DMS79 treated with DMSO at 0.1 percent for 48 hours (cell line): Measurements from ENCODE around the gene TUT1.
"Not testable (repeated sequence)": the region's sequence is repeated elsewhere in the genome, so short reads cannot be mapped to it uniquely, and the experiment has no call there.

ENCODE experiments used
- DNase-seq: peaks from one replicate; lab custom pipeline; 2025; lab: John Stamatoyannopoulos, UW

The TUT1 gene

DNA sequence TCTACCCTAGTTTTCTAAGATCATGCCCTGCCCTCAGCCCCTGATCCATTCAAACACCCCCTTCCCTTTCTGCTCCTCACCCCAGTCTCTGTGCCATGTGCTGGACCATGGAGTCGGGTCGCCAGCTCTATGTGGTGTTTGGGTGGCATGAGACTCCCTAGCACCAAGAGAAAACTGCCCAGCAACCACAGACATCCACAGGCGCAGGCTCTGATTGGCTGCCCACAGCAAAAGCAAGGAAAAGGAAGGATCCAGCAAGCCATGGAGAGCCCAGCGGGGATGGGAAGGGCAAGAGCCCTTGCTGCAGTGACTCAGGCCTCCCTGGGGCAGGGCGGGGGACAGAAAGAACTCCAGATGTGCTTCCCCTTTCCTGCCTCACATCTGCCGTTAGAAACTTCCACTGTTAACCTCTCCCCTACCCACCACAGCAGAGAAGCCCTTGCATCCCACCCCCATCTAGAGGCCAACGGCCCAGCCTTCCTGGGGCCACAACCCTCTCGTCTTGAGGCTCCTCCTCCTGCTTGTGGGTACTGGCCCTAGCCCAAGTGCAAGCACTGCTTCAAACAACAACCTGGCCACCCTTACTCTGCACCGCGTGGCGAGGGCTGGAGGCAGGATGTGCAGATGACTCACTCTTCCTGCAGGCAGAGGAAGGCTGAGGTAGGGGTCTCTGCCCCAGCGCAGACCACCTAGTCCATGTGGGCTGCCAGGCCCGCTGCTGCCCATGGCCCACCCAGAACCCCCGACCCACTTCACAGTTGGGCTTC lies 35.0 kb downstream of the TUT1 start:
- DNase-seq, result peak; percentile 36

DNA sequence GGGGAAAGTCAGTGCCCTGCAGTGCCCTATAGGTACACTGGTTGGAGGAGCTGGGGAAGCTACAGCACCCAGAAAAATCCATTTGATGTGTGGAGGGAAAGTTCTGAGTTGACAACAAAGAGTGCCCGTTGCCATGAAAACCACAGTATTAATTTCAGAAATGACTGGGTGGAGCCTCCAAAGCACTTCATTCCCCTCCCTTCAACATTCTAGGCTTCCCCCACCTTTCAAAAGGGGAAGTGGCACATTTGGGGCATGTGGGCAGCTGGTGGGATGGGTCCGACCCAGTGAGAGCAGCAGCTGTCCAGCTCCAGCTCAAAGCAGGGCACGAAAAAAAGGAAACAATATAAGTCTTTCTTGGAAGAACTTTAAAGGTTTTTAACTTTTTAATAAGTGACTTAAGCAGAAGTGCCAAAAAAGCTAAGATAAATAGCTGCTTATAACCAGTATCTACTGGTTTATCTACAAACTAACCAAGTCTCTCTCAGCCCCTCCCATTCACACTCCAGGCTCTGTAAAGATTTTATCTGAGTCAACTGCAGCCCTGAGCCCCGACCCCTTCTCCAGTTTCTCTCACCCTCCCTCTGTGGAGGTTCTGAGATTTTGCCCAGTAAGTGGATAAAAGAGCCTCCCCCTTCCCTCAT lies 35.7 kb downstream of the TUT1 start:
- DNase-seq, result no peak

DNA sequence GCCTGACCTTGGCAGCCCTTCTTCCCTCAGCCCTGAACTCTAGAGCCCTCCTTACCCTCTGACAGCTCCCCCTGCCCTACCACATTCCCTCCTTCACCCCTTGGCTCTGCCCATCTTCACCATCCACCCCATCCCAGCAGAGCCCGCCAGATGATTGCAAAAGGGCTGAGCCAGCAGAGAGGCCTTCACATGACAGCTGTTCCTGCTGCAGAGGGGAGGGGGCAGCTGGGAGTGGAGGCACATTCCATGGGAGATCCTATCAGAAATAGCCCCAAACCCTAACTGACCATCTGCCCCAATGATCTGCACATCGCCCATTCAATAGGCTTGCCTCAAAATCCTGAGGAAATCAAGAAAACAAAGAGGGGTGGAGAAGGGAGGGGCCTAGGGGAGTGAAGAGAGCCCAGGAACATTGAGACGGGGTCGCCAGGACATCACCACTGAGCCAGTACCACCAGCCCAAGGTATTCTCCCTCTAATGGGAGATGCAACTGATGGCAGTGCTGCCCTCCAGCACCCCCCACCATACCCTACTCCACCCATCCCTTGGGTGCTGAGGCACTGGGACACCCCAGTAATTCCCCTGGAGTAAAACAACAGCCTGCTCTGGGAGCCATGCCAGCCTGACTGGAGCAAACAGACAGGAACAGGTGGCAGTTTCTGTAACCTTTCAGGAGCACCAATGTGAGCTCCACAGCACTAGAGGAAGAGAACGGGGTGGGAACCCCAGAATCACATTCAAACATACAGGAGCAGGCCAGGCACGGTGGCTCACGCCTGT lies 36.7 kb downstream of the TUT1 start:
- DNase-seq, result no peak

DNA sequence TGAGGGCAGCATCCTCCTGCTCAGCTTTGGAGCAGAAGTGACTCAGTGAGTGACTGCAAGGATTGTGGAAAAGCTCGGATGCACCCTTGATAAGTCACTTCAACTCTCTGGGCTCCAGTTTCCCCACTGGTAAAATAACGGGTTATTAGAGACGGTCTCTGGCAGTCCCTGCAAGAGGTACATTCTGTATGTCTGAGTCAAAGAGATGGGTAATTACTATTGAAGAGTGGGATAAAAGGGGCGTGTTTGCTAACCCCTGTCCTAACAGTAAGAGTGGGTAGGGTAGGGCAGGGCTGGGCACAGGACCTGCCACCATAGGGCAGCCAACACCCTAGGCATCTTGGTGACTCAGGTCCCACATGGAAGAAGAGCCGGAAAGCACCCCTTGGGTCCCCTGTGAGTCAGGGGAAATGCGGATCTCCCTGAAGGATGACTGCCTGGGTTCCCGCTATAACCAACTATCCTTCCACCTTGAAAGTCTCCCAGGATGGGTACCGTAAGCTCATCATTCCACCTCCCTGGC lies 37.4 kb downstream of the TUT1 start:
- no peak for DNase-seq

DNA sequence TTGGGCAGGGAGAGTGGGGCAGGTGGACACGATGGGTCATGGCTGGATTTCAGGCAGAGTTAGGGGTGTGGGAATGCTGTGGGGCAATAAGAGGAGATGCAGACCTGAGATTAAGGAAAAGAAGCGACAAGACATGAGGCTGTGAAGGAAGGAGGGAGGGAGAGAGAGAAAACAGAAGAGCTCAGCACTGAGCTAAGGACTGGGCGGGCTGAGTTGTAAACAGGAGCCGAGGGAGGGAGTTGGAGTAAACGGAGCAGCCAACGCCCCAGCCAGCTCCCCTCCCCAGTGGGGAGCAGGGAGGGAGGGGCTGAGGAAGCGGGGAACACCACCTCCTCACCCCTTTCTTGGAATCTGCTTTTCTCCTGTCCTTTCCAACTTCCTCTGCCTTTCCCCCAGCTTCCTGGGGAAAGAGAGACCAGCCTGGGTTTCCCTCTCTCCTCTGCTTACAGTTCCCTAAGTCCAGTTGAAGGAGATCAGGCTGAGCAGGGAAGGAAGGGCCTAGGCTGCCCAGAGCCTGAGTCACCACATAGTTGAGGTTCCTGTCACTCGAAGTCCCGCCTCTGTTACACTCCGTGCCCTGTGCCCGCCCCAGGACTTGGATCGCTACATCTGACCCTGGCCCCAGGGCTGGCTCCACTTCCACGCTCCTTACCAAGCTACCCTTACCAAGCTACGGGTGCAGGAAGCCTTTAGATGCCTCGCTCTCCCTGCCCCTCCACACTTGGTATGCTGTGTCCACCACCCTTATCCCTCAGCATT lies 38.1 kb downstream of the TUT1 start:
- no peak for DNase-seq

DNA sequence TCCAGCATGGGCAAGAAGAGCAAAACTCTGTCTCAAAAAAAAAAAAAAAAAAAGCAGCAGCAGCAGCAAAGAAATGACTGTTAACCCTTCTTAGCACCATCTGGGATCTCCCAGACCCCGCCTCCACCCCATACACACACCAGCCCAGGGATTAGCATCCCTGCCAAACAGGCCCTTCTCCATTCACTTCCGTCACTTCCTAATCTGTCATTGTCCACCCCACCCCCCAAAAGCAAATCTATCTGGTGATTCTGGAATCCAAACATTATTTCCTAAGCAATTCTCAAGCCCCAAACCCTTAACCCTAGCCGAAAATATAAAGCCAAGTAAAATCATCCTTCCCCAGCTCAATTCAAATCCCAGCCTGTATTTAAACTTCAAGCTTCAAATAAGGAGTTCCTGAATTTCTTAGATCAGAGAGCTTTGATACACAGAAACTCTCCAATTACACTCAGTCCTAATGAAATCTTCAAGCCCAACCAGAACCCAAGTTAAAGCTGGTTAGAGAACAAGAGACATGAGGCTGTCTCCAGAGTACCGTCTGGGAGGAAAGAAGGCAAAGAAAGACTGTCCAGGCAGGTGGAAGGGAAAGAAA lies 38.7 kb downstream of the TUT1 start:
- no peak for DNase-seq

DNA sequence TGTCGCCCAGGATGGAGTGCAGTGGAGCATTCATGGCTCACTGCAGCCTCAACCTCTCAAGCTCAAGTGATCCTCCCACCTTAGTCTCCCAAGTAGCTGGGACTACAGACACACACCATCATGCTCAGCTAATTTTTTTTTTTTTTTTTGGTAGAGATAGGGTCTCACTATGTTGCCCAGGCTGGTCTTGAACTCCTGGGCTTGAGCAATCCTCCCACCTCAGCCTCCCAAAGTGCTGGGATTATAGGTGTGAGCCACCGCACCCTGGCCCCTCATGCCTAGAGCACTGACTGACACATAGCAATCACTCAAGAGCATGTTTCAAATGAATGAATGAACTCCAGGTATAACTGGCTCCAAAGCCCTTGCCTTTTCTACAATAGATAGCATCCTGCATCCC lies 40.8 kb downstream of the TUT1 start:
- not testable (repeated sequence) for DNase-seq

DNA sequence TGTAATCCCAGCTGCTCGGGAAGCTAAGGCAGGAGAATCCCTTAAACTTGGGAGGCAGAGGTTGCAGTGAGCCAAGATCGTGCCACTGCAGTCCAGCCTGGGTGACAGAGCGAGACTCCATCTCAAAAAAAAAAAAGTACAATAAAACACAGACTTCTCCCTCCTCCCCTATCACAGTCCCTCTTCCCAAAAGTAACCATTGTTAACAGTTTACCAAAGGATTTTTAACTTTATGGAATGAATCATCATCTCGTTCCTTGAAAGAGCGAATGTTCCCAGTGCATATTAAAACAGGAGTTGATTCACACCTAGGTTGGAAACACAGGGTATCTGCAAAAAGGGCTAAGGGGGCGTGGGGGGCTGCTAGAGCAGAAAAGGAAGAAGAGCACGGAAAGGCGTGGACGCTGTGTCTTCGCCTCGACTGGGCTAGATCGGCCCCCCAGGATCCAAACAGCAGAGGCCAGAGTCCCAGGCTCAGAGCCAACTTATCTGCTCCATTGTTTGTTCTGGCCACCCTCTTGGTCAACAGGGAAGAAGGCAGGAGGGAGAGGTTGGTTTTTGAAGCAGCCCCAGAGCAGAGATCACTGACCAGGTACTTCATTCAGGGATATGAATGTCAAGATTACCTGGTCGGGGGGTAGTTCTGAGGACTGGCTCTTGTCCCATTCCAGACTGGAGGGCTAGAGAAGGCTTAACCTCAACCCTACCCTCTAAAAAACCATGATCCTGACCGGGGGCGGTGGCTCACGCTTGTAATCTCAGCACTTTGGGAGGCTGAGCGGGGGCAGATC lies 42.6 kb downstream of the TUT1 start:
- DNase-seq, result no peak

DNA sequence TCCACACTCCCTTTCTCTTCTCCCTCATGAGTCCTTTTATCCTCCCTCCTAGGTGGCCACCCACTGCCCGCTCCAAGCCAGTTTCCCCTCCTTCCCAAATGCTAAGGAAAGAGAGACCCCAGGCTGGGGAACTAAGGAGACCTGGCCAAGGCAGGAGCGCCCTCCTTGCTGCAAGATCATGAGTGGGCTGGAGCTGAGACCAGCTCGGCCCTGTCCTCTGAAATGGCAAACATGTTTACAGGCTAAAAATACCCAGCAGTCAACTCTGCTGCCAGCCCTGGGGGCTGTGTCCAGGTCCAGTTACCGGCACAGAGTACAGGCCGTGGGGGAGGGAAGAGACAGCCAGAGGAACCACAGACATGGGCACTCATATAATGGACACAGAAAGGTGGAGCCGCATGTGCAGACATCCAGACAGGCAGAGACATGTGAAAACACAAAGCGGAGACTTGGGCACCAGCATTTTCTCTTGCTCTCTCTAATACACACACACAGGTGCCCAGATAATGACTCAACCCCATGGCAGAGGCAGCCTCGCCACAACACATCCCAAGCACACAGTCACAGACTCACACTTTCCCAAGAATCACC lies 43.5 kb downstream of the TUT1 start:
- DNase-seq, result no peak

DNA sequence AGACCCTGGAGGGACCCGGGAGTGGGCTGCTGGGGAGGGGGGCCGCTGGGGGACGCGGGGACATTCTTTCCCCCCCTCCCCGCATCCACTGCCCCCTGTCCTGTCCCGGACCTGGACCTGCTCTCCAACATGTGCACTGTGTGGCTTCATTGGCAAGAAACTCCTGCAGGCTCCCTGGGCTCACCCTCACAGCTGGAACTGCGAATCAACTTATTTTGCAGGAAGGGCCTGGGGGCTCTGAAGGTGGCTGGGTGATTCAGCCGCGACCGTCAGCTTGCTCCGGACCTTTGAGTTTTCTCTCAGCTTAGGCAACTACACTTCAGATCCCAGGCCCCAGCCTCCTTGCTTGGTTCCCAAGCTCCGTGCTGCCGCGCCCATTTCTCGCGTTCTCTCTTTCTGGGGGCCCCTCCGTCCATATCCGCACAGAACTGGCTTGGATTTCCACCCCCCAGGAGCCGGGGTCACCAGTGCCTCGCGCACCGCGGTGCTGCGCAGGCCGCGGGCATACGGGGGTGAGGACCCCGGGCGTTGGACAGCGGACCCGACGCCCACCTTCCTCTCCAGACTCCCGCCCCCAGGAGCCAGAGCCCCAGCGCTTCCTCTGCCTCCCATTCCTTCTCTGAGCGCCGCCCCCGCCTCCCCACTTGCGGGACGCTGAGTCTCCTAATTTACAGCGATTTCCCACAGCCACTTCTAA lies 44.2 kb downstream of the TUT1 start:
- DNase-seq, result no peak

DNA sequence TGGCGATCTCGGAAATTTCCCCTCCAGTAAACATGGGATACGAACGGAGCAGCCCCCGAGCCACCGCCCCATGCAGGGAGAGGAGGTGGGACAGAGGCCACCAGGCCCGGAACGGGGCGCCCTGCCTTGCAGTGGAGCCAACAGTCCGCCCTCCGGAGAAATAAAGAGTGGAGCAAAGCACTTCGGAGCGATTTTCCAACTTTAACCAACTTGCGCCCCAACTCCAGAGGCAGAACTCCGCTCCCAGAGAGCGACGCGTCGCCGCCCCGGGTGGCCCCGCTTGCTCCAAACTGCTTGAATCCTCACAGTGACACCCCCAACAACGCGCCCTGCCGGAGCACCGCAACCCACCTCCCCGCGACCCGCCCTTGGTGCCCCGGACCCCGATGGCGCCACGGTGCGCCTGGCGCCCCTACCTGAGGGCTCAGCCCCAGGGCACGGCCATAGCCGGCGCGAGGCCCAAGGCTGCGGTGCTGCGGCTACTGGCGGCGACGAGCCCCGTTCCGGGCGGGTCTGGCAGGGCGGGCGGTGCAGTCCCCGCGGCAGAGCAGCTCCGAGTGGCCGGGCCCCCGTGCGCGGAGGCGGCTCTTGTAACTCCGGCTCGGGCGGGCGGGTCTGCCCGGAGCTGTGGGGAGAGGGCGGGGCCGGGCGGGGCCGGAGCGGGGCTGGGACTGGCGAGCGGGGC lies 44.9 kb downstream of the TUT1 start, which contains the start of gene AHNAK:
Gene AHNAK, minus strand, starts transcription at position 563 of the 685 bp plus-strand sequence. CDS start 10,708 bp downstream, outside the sequence.
- DNase-seq, result no peak

DNA sequence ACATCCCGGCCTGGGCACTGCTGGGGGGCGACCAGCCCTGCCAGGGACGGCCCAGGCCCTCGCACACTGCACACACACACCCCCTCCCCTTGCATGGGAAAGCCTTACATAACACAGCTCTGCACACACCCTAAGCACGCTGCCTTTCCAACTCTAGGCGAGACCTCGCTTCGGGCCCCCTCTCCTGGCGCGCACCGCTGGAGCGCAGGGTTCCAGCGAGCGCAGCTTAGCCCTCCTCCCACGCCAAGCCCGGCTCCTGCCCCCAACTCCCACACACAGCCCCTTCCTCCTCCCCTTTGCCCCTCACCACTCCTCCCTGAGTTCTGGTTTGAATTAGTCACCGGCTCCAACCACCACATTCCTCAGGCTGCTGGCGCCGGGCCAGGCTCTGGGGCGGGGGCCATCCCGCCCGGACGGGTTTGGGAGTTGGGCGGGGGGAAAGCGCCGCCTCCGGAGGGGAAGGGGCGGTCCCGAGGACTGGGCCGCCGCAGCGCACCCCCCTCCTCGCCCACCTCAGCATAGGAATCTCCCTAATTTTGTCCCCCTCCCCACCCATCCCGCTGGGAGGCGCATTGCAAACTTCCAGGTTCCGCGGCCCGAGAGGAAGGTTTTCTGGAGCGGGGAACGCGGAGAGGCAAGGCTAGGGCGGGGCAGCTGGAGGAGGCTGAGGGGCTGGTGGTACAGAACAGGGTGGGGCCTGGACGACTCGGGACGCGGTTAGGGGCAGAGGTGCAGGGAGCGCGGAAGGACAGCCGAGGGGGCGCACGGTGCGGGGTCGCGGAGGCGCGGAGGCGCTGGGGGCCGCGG lies 45.7 kb downstream of the TUT1 start:
- peak; percentile 56 for DNase-seq

DNA sequence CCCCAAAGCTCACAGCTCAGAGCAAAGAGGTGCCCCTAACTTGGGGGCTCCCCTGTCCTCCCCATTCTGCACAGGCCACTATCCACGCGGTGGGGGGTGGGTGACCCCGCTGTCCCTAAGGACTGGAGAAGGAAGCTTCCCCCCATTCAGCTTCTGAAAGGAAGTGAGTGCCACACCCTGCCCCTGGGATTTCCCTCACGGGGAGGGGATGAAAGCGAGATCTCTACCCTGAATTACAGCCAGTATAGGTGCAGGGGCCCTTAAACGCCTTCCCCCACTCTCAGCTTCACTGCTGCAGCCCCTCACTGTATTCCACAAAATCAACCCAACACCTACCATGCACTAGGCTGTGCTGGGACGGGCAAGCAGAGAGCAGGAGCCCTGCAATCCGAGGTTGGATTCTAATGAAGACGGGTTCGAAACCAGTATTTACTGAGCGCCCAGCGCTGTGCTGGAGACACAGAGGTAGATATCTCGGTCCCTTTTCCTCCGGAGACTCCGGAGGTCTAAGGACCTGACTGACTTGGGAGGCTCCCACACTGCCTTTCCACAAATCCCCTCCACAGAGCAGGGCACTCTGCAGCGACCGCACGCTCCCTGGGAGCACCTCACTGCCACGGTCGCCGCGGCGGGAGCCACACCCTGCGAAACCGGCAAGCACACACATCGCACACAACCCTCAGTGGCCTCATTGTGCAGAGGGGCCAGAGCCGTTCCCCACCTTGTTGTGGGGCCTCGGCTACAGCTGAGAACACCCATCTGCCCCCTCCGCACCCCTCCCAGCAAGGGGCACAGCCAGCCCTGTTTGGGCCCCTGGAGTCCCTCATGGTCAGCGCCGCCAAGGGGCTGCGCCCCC lies 46.5 kb downstream of the TUT1 start:
- DNase-seq, result peak; percentile 8

DNA sequence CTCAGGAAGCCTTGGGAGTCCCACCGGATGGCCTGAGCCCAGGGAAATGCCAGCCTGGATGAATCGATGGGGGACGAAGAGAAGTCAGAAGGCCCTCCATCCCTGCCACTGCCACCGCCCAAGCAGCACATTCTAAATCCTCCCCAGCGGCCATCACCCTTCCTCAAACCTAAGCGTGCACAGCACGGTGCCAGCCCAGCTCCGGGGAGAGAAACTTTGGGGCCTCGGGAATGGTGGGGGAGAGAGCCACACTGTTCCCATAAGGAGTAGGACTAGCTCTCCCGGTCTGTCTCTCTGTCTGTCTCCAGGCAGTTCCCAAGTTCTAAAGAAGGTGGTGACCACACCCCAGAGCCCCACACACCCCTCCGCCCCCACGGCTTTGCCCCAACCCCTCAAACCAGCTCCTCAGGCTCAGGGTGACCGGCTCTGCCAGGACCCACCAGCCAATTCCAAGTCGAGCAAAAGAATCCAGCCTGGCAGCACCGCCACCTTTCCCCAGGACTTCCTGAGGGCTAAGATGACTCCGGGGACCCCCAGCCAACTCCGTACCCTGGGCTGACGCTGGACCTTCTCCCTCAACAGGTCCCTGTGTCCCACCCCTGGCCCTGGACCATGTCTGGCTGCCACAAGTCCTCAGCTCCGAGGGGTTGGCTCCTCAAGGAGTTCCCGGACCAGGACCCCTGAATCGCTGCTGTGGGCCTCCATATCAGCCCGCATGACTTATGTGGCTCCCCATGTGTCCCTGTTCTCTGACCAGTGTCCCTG lies 47.5 kb downstream of the TUT1 start:
- DNase-seq, result no peak

DNA sequence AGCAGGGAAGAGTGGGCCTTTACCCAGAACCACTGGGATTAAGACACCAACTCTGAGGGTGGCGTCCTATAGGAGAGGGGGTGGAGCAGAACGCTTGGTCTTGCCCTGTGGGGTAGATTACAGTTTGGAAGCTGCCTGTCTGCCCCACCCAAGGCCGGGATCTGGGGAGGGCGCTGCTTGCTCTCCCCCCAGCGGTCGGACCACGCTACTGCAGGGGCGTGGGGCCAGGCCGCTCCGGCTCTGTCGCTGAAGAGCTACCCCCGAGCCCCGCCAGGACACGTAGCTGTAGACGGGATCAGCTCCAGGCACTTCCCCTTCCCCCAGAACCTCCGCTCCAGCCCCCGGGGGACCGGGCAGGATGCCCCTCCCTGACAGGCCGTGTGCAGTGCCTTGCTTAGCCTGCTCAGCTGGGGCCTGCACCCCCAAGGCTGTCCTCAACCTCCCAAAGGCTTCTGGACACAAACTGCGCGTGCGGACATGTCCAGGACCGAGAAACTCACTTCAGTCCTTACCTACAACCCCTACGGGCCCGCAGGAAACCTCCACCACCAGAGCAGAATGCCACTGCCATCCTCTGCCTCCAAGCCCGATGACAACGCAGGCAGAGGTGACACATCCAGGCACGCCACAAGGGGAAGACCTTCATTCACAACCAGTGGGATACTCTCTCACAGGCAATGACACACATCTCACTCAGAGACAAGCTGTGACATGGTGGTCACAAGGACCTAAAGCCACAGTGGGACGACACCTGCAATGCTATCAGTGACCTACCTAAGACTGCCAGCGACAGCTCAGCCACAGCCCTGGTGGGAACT lies 48.4 kb downstream of the TUT1 start:
- peak; percentile 25 for DNase-seq
